ENCODE results near the gene ELF1.

Gene ELF1

GRCh38 chr13:40940841-40941240, 78.3 kb downstream of the ELF1 start:
- H3K27ac ChIP-seq (replicated peaks) = no peak overlapping the region
- no peaks in the 10 kb centered on the region for H3K27me3 ChIP-seq (ENCODE audit: insufficient read depth, poor library complexity, severe bottlenecking)
- no peak overlapping the region for H3K4me3 ChIP-seq (replicated peaks; ENCODE audit: insufficient read depth, low read length)
- DNase-seq (ENCODE audit: low read depth in 1 of 2, low spot score in 1 of 2) = no peak
- TF ChIP-seq SPI1 (IDR thresholded peaks at IDR 0.05; ENCODE audit: borderline replicate concordance, low read depth) = no peak
- TF ChIP-seq, protein P1, sequence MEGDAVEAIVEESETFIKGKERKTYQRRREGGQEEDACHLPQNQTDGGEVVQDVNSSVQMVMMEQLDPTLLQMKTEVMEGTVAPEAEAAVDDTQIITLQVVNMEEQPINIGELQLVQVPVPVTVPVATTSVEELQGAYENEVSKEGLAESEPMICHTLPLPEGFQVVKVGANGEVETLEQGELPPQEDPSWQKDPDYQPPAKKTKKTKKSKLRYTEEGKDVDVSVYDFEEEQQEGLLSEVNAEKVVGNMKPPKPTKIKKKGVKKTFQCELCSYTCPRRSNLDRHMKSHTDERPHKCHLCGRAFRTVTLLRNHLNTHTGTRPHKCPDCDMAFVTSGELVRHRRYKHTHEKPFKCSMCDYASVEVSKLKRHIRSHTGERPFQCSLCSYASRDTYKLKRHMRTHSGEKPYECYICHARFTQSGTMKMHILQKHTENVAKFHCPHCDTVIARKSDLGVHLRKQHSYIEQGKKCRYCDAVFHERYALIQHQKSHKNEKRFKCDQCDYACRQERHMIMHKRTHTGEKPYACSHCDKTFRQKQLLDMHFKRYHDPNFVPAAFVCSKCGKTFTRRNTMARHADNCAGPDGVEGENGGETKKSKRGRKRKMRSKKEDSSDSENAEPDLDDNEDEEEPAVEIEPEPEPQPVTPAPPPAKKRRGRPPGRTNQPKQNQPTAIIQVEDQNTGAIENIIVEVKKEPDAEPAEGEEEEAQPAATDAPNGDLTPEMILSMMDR (IDR thresholded peaks at IDR 0.05; ENCODE audit: insufficient read depth, low read length) = no peak
- TF ChIP-seq REST (IDR thresholded peaks at IDR 0.05; ENCODE audit: insufficient replicate concordance, low read depth) = no peak
- TF ChIP-seq GABPA (IDR thresholded peaks at IDR 0.05; ENCODE audit: low read depth) = no peak
- no peak for TF ChIP-seq POLR2AphosphoS5 (IDR thresholded peaks at IDR 0.05; ENCODE audit: low read depth)

DNA sequence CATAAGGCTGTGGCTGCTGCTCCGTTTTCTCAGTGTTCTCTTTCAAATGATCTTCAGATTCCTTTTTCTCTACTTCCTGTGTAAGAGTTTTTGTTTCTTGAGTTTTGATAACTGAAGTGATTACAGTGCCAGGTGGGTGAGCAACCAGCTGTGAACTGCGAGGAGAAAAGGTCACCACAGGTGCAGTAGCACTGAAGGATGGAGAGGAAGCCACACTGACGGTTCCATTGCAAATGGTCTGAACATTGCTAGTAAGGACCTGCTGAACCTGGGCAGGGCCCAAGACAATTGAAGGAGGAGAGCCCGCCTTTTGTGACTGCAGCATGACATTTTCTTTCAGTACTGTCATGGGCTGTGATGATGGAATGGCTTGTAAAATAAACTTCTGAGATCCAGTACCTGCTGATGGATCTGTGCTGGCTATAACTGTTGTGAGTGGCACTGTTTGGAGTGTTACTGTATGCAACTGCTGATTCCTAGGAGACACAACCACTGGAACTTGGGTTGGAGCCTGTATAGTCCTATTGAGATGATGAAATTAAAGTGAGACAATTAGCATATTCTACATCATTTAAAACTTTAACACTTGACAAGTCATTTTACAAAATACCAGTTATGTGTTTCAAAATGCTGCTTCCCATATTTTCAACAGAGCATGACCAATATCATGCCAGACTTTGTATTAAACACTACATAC, 85.5 kb downstream of the ELF1 start:
- TF ChIP-seq, protein P1 (IDR thresholded peaks at IDR 0.05; ENCODE audit: insufficient read depth, low read length) = no peak
- TF ChIP-seq REST (IDR thresholded peaks at IDR 0.05; ENCODE audit: insufficient replicate concordance, low read depth) (no peak), GABPA (IDR thresholded peaks at IDR 0.05; ENCODE audit: low read depth) (no peak), POLR2AphosphoS5 (IDR thresholded peaks at IDR 0.05; ENCODE audit: low read depth) (no peak), SPI1 (IDR thresholded peaks at IDR 0.05; ENCODE audit: borderline replicate concordance, low read depth) (no peak)
- H3K4me3 ChIP-seq (replicated peaks; ENCODE audit: insufficient read depth, low read length) = no peak overlapping the region
- no peaks in the 10 kb centered on the region for H3K27me3 ChIP-seq (ENCODE audit: insufficient read depth, poor library complexity, severe bottlenecking)
- no peak overlapping the region for H3K27ac ChIP-seq (replicated peaks)
- no peak for DNase-seq (ENCODE audit: low read depth in 1 of 2, low spot score in 1 of 2)

- TF ChIP-seq REST (IDR thresholded peaks at IDR 0.05; ENCODE audit: insufficient replicate concordance, low read depth) (no peak), SPI1 (IDR thresholded peaks at IDR 0.05; ENCODE audit: borderline replicate concordance, low read depth) (no peak)
- Histone ChIP-seq H3K27ac (replicated peaks) (no peak overlapping the region), H3K4me3 (replicated peaks; ENCODE audit: insufficient read depth, low read length) (no peak overlapping the region), H3K27me3 (ENCODE audit: insufficient read depth, poor library complexity, severe bottlenecking) (no peaks in the 10 kb centered on the region)
- DNase-seq (ENCODE audit: low read depth in 1 of 2, low spot score in 1 of 2) = no peak
Measured at GRCh38 chr13:40932252-40932651, 86.9 kb downstream of the ELF1 start.

All from HL-60 (cell line).